WTC11 (cell line): ENCODE results near the gene SH3RF2. TPM values are rescaled to one million over a fixed set of nuclear protein-coding genes. Genes with fewer than 3 reads are reported as not detected.

Experiments
- ATAC-seq: fragments of 200-7000 bp; cut with Tn5 transposase; 2 replicates; pipeline ENCODE4 v1.10.0; 2021; ENCODE audit warnings: mild to moderate bottlenecking, moderate library complexity
- CTCF ChIA-PET: fragments of 300-600 bp; sonication (Branson Sonifier 250); formaldehyde crosslinking; loops from one replicate; lab custom pipeline; 2021; ENCODE audit warnings: antibody characterized with exemption; lab: Charles Lee
- POLR2A ChIA-PET: fragments of 350-600 bp; sonication (Branson Sonifier 250); formaldehyde crosslinking; loops from one replicate; lab custom pipeline; 2021; ENCODE audit warnings: antibody characterized with exemption; lab: Charles Lee
- DNase-seq: peaks from one replicate; pipeline ENCODE4 v3.0.0; 2021; ENCODE audit warnings: low spot score
- H3K27ac Mint-ChIP-seq: 2 replicates; pipeline ENCODE4 v1.8.0; 2021; ENCODE audit warnings: mixed read lengths
- H3K27me3 Mint-ChIP-seq: 2 replicates; pipeline ENCODE4 v1.8.0; 2021; ENCODE audit warnings: low read depth, mild to moderate bottlenecking, moderate library complexity, mixed read lengths
- H3K36me3 Mint-ChIP-seq: 2 replicates; pipeline ENCODE4 v1.8.0; 2021; ENCODE audit warnings: mixed read lengths
- H3K4me1 Mint-ChIP-seq: 2 replicates; pipeline ENCODE4 v1.8.0; 2022; ENCODE audit warnings: mixed read lengths
- H3K4me3 Mint-ChIP-seq: 2 replicates; pipeline ENCODE4 v1.8.0; 2021; ENCODE audit warnings: mild to moderate bottlenecking, moderate library complexity, mixed read lengths
- H3K9me3 Mint-ChIP-seq: 2 replicates; pipeline ENCODE4 v1.8.0; 2021; ENCODE audit warnings: mixed read lengths
- CBFB ChIP-seq: sonication (generic); formaldehyde crosslinking; IDR thresholded peaks from 2 replicates; pipeline ENCODE4 v1.8.1; 2022; ENCODE audit warnings: mild to moderate bottlenecking, low read depth, missing genetic modification reagents
- CREB1 ChIP-seq: sonication (generic); formaldehyde crosslinking; IDR thresholded peaks from 2 replicates; pipeline ENCODE4 v1.8.0; 2023; ENCODE audit warnings: mild to moderate bottlenecking, missing genetic modification reagents
- CREM ChIP-seq: sonication (generic); formaldehyde crosslinking; IDR thresholded peaks from 2 replicates; pipeline ENCODE4 v1.8.1; 2022; ENCODE audit warnings: mild to moderate bottlenecking, missing genetic modification reagents, moderate library complexity
- EMX1 ChIP-seq: fragments of 250-450 bp; sonication (Bioruptor Pico); IDR thresholded peaks from 2 replicates; pipeline ENCODE4 v1.8.0; 2021; ENCODE audit warnings: mild to moderate bottlenecking
- FOXK1 ChIP-seq: sonication (generic); formaldehyde crosslinking; IDR thresholded peaks from 2 replicates; pipeline ENCODE4 v1.8.0; 2022; ENCODE audit warnings: mild to moderate bottlenecking, moderate library complexity, missing genetic modification reagents
- FOXP1 ChIP-seq: sonication (generic); formaldehyde crosslinking; IDR thresholded peaks from 2 replicates; pipeline ENCODE4 v1.8.0; 2022; ENCODE audit warnings: missing genetic modification reagents, mild to moderate bottlenecking, moderate library complexity, borderline replicate concordance
- GABPB1 ChIP-seq: sonication (generic); formaldehyde crosslinking; IDR thresholded peaks from 2 replicates; pipeline ENCODE4 v1.8.1; 2023; ENCODE audit warnings: mild to moderate bottlenecking, missing genetic modification reagents
- HMGA2 ChIP-seq: fragments of 250-450 bp; sonication (Bioruptor Pico); IDR thresholded peaks from 2 replicates; pipeline ENCODE4 v1.4.0; 2021; ENCODE audit warnings: mild to moderate bottlenecking, moderate library complexity
- KAT7 ChIP-seq: sonication (generic); formaldehyde crosslinking; IDR thresholded peaks from 2 replicates; pipeline ENCODE4 v1.8.1; 2023; ENCODE audit warnings: missing genetic modification reagents, mild to moderate bottlenecking, borderline replicate concordance
- NFATC4 ChIP-seq: fragments of 250-450 bp; sonication (Bioruptor Pico); IDR thresholded peaks from 2 replicates; pipeline ENCODE4 v1.9.0; 2021; ENCODE audit warnings: mild to moderate bottlenecking
- NFYB ChIP-seq: sonication (generic); formaldehyde crosslinking; conservative IDR thresholded peaks from 2 replicates; pipeline ENCODE4 v1.8.0; 2022; ENCODE audit warnings: low read depth, missing genetic modification reagents
- SMAD4 ChIP-seq: sonication (generic); formaldehyde crosslinking; IDR thresholded peaks from 2 replicates; pipeline ENCODE4 v1.8.0; 2022; ENCODE audit warnings: mild to moderate bottlenecking, missing genetic modification reagents
- TEAD4 ChIP-seq: sonication (generic); formaldehyde crosslinking; IDR thresholded peaks from 2 replicates; pipeline ENCODE4 v1.8.0; 2022; ENCODE audit warnings: mild to moderate bottlenecking, missing genetic modification reagents
- TP53 ChIP-seq: sonication (generic); formaldehyde crosslinking; IDR thresholded peaks from 2 replicates; pipeline ENCODE4 v1.8.1; 2023; ENCODE audit warnings: mild to moderate bottlenecking, missing genetic modification reagents
- ZNF263 ChIP-seq: sonication (generic); formaldehyde crosslinking; IDR thresholded peaks from 2 replicates; pipeline ENCODE4 v1.8.1; 2022; ENCODE audit warnings: low read depth, mild to moderate bottlenecking, moderate library complexity, missing genetic modification reagents
- ZNF416 ChIP-seq: fragments of 250-450 bp; sonication (Bioruptor Pico); IDR thresholded peaks from 2 replicates; pipeline ENCODE4 v1.9.0; 2021; ENCODE audit warnings: mild to moderate bottlenecking, inconsistent platforms
- ZNF671 ChIP-seq: fragments of 250-450 bp; sonication (Bioruptor Pico); IDR thresholded peaks from 2 replicates; pipeline ENCODE4 v1.8.0; 2021; ENCODE audit warnings: mild to moderate bottlenecking
- total RNA-seq: library from RNA; stranded (reverse); gene quantifications from 3 replicates; pipeline ENCODE4 v1.2.3, GENCODE V29; 2021
- TF ChIP-seq, protein P1 (sequence below): sonication (generic); formaldehyde crosslinking; IDR thresholded peaks from 2 replicates; pipeline ENCODE4 v1.8.1; 2022; ENCODE audit warnings: mild to moderate bottlenecking, missing genetic modification reagents, moderate library complexity, borderline replicate concordance
- TF ChIP-seq, protein P2 (sequence below): sonication (generic); formaldehyde crosslinking; IDR thresholded peaks from 2 replicates; pipeline ENCODE4 v1.8.1; 2023; ENCODE audit warnings: mild to moderate bottlenecking, missing genetic modification reagents, moderate library complexity
- TF ChIP-seq, protein P3 (sequence below): fragments of 250-450 bp; sonication (Bioruptor Pico); IDR thresholded peaks from 2 replicates; pipeline ENCODE4 v1.8.0; 2021; ENCODE audit warnings: mild to moderate bottlenecking
- TF ChIP-seq, protein P4 (sequence below): sonication (generic); formaldehyde crosslinking; IDR thresholded peaks from 2 replicates; pipeline ENCODE4 v1.8.0; 2023; ENCODE audit warnings: mild to moderate bottlenecking, missing genetic modification reagents
- TF ChIP-seq, protein P5 (sequence below): fragments of 250-450 bp; sonication (Bioruptor Pico); IDR thresholded peaks from 2 replicates; pipeline ENCODE4 v2.1.2; 2022; ENCODE audit warnings: mild to moderate bottlenecking, moderate library complexity
- TF ChIP-seq, protein P6 (sequence below): sonication (generic); formaldehyde crosslinking; IDR thresholded peaks from 2 replicates; pipeline ENCODE4 v1.8.0; 2022; ENCODE audit warnings: mild to moderate bottlenecking, missing genetic modification reagents
- TF ChIP-seq, protein P7 (sequence below): fragments of 250-450 bp; sonication (Bioruptor Pico); conservative IDR thresholded peaks from 2 replicates; pipeline ENCODE4 v1.9.0; 2021; ENCODE audit warnings: mild to moderate bottlenecking

The SH3RF2 gene
- total RNA-seq, 1 experiment from 2014 or later, result 0.83 TPM

DNA sequence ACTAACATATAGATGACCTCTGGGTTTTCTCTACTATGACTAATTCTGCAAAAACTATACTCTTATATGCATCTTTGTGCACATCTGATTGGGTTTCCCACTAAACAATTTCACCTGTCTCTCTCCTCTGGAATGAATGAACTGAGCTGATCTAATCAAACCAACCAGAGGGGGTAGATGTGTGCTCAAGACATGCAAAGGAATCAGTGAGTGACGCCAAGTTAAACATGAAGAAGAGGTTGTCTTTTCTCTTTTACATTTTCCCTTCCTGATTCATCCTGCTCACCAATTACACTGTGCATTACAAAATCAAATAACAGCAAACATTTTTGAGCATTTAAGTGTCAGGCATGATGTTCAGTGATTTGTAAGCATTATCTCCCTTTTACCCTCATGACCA lies 34.0 kb upstream of the SH3RF2 start:
- TF ChIP-seq CREB1 (CRISPR knock-in tag), result no peak
- TF ChIP-seq FOXK1 (CRISPR knock-in tag), result no peak
- TF ChIP-seq, protein P1, sequence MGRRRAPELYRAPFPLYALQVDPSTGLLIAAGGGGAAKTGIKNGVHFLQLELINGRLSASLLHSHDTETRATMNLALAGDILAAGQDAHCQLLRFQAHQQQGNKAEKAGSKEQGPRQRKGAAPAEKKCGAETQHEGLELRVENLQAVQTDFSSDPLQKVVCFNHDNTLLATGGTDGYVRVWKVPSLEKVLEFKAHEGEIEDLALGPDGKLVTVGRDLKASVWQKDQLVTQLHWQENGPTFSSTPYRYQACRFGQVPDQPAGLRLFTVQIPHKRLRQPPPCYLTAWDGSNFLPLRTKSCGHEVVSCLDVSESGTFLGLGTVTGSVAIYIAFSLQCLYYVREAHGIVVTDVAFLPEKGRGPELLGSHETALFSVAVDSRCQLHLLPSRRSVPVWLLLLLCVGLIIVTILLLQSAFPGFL (CRISPR knock-in tag), result no peak
- TF ChIP-seq SMAD4 (CRISPR knock-in tag), result no peak
- no peak for TF ChIP-seq EMX1 (CRISPR knock-in tag)
- no peak for TF ChIP-seq KAT7 (CRISPR knock-in tag)
- TF ChIP-seq NFATC4 (CRISPR knock-in tag), result no peak
- TF ChIP-seq FOXP1, result no peak
- no peak for TF ChIP-seq NFYB (CRISPR knock-in tag)
- no peak for TF ChIP-seq CBFB
- TF ChIP-seq, protein P2, sequence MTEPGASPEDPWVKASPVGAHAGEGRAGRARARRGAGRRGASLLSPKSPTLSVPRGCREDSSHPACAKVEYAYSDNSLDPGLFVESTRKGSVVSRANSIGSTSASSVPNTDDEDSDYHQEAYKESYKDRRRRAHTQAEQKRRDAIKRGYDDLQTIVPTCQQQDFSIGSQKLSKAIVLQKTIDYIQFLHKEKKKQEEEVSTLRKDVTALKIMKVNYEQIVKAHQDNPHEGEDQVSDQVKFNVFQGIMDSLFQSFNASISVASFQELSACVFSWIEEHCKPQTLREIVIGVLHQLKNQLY, result no peak
- no peak for TF ChIP-seq HMGA2
- TF ChIP-seq, protein P3, sequence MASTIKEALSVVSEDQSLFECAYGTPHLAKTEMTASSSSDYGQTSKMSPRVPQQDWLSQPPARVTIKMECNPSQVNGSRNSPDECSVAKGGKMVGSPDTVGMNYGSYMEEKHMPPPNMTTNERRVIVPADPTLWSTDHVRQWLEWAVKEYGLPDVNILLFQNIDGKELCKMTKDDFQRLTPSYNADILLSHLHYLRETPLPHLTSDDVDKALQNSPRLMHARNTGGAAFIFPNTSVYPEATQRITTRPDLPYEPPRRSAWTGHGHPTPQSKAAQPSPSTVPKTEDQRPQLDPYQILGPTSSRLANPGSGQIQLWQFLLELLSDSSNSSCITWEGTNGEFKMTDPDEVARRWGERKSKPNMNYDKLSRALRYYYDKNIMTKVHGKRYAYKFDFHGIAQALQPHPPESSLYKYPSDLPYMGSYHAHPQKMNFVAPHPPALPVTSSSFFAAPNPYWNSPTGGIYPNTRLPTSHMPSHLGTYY (CRISPR knock-in tag), result no peak
- H3K27ac Mint-ChIP-seq, result no peak overlapping the region
- peaks cover 21% of the 10 kb centered on the region for H3K9me3 Mint-ChIP-seq
- CTCF ChIA-PET, result interaction anchor here (4.0 kb wide), 1 partner anchor 14 kb away, joined by 15 read pairs; no protein-coding TSS in a partner anchor
- ATAC-seq (no peak), DNase-seq (no peak)
- H3K27me3 Mint-ChIP-seq, result peaks cover 2% of the 10 kb centered on the region; the same call in 1 of the 2 replicates
- 0 out of 2 replicates have a peak, but pooled peaks cover 3% of the 10 kb centered on the region for H3K36me3 Mint-ChIP-seq
- POLR2A ChIA-PET, result no interaction called here
- peaks cover 8% of the 10 kb centered on the region for H3K4me1 Mint-ChIP-seq
- no peak overlapping the region for H3K4me3 Mint-ChIP-seq

DNA sequence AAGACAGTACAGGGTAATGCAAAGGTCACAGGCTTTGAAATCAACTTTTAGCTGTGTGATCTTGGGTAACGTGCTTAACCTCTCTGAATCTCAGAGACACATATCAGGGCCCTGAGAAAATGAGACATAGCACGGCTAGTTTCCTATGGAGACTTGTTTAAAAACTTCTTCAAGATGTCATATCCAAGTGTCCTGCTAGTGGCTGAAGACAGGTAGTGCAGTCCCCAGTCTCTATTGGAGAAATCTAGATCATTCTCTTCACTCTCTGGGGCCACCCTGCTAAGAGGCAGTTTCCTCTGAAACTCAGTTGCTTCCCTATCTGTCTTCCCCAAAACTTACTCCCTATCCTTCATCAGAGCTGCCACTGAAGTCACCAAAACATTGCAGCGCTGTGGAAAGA lies 33.3 kb upstream of the SH3RF2 start:
- peaks cover 10% of the 10 kb centered on the region for H3K4me1 Mint-ChIP-seq
- no peak overlapping the region for H3K27ac Mint-ChIP-seq
- H3K4me3 Mint-ChIP-seq, result no peak overlapping the region
- ATAC-seq (peak; percentile 80), DNase-seq (no peak)
- ChIA-PET POLR2A (no interaction called here), CTCF (interaction anchor here (1.0 to 4.0 kb wide), 2 partner anchors 9 to 14 kb away, joined by 3 to 15 read pairs; no protein-coding TSS in a partner anchor)
- peaks cover 2% of the 10 kb centered on the region; the same call in 1 of the 2 replicates for H3K27me3 Mint-ChIP-seq
- H3K36me3 Mint-ChIP-seq, result 0 out of 2 replicates have a peak, but pooled peaks cover 3% of the 10 kb centered on the region
- TF ChIP-seq CBFB (no peak), NFYB (CRISPR knock-in tag) (no peak)
- peaks cover 21% of the 10 kb centered on the region for H3K9me3 Mint-ChIP-seq

DNA sequence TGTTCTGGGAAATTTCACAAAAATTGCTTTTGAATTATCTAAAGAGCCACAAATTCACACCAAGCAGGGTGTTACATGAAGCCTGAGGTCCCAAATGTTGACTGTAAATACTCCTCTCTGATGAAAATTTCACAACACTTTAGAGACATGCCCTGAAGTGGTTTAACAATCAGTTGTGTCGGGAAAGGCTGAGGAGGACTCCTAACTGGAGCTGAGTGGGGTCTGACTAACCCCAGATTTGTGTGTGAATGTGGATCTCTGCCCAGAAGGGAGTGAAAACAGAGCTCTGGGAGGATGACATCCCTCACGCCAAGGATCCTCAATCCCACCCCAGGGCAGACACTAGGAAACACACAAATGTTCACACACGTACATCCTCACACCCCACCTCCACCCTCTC lies 32.5 kb upstream of the SH3RF2 start:
- Mint-ChIP-seq H3K4me3 (no peak overlapping the region), H3K27me3 (peaks cover 2% of the 10 kb centered on the region; the same call in 1 of the 2 replicates), H3K27ac (no peak overlapping the region), H3K9me3 (peaks cover 21% of the 10 kb centered on the region), H3K4me1 (peaks cover 7% of the 10 kb centered on the region), H3K36me3 (0 out of 2 replicates have a peak, but pooled peaks cover 3% of the 10 kb centered on the region)
- DNase-seq, result no peak
- ChIA-PET CTCF (interaction anchor here (1.0 to 4.0 kb wide), 2 partner anchors 8 to 15 kb away, joined by 3 to 15 read pairs; no protein-coding TSS in a partner anchor), POLR2A (no interaction called here)
- no peak for ATAC-seq
- no peak for TF ChIP-seq TP53 (CRISPR knock-in tag)
- TF ChIP-seq, protein P4, sequence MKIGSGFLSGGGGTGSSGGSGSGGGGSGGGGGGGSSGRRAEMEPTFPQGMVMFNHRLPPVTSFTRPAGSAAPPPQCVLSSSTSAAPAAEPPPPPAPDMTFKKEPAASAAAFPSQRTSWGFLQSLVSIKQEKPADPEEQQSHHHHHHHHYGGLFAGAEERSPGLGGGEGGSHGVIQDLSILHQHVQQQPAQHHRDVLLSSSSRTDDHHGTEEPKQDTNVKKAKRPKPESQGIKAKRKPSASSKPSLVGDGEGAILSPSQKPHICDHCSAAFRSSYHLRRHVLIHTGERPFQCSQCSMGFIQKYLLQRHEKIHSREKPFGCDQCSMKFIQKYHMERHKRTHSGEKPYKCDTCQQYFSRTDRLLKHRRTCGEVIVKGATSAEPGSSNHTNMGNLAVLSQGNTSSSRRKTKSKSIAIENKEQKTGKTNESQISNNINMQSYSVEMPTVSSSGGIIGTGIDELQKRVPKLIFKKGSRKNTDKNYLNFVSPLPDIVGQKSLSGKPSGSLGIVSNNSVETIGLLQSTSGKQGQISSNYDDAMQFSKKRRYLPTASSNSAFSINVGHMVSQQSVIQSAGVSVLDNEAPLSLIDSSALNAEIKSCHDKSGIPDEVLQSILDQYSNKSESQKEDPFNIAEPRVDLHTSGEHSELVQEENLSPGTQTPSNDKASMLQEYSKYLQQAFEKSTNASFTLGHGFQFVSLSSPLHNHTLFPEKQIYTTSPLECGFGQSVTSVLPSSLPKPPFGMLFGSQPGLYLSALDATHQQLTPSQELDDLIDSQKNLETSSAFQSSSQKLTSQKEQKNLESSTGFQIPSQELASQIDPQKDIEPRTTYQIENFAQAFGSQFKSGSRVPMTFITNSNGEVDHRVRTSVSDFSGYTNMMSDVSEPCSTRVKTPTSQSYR (CRISPR knock-in tag), result no peak
- TF ChIP-seq, protein P5, sequence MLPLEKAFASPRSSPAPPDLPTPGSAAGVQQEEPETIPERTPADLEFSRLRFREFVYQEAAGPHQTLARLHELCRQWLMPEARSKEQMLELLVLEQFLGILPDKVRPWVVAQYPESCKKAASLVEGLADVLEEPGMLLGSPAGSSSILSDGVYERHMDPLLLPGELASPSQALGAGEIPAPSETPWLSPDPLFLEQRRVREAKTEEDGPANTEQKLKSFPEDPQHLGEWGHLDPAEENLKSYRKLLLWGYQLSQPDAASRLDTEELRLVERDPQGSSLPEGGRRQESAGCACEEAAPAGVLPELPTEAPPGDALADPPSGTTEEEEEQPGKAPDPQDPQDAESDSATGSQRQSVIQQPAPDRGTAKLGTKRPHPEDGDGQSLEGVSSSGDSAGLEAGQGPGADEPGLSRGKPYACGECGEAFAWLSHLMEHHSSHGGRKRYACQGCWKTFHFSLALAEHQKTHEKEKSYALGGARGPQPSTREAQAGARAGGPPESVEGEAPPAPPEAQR (CRISPR knock-in tag), result no peak
- TF ChIP-seq KAT7 (CRISPR knock-in tag), result no peak
- TF ChIP-seq FOXP1, result no peak
- no peak for TF ChIP-seq TEAD4
- TF ChIP-seq ZNF263 (CRISPR knock-in tag), result no peak
- no peak for TF ChIP-seq ZNF416 (CRISPR knock-in tag)
- TF ChIP-seq, protein P6, sequence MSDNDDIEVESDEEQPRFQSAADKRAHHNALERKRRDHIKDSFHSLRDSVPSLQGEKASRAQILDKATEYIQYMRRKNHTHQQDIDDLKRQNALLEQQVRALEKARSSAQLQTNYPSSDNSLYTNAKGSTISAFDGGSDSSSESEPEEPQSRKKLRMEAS (CRISPR knock-in tag), result no peak
- no peak for TF ChIP-seq CREB1 (CRISPR knock-in tag)
- no peak for TF ChIP-seq CREM (CRISPR knock-in tag)
- no peak for TF ChIP-seq GABPB1 (CRISPR knock-in tag)
- no peak for TF ChIP-seq ZNF671
- TF ChIP-seq, protein P7, sequence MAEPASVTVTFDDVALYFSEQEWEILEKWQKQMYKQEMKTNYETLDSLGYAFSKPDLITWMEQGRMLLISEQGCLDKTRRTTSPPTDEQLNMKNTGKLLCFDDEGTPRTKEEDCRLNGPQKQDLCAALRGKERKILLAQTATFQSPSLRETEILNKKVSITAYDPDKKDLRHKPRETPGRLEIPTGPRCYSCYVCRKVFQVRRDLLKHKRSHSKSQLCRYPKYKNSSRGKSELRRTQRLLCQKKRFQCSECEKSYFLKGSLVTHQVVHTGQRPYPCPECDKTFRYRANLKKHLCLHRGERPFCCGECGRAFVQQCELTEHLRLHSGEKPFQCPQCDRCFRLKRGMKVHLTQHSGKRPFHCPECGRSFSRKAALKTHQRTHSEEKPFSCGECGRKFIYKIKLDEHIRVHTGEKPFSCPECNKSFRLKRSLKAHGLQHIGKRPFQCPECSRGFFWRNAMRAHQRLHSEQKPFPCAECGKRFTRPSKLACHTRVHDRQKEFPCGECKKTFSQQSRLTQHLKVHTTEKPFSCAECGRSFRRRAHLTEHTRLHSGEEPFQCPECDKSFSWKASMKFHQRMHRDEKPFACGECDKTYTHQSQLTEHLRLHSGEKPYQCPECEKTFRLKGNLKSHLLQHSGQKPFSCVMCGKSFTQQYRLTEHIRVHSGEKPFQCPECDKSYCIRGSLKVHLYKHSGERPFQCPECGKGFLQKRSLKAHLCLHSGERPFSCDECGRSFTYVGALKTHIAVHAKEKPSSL (CRISPR knock-in tag), result no peak
